ENCODE results near the gene CIZ1.

Gene CIZ1

DNA sequence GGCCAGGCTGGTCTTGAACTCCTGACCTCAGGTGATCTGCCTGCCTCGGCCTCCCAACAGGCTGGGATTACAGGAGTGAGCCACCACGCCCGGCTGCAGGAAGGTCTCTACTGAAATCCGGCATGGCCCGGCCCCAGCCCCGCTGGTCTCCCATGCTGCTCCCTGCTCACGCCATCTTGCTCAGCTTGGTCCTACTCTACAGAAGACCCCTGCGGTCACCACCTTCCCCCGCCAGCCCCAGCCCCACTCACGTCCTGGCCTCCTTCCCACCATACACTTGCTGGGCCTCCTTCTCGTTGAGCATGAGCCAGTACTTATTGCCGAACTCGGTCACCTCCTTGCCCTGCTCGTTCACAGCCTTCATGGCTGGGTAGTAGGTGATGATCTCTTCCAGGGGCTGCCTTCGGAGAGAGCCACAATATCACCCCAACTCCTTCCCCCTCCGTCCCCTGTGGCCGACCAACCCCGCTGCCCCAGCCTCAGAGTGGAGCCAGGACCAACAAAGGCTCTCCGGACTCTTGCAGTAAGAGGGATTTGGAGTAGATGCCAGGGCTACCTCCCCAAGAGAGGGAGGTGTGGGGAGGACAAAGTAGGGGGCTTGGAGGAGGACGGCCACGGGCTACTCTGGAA, 67.8 kb downstream of the CIZ1 start:
- no peak for FAIRE-seq

DNA sequence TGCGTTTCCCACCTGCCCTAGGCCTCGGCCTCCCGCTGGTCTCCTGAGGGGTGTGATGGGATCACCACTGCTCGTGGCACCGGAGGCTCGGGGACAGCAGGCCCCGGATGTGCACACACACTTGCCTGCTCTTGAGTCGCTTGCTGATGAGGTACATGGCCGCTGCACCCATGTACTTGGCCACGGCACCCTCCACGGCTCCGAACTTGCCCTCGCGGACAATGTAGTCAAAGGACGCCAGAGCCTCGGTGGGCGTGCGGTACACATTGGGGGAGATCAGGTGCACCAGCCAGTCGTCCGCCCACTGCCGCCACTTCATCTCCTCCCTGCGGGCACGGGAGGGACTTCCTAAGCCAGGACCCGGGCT, 68.6 kb downstream of the CIZ1 start:
- no peak for FAIRE-seq

DNA sequence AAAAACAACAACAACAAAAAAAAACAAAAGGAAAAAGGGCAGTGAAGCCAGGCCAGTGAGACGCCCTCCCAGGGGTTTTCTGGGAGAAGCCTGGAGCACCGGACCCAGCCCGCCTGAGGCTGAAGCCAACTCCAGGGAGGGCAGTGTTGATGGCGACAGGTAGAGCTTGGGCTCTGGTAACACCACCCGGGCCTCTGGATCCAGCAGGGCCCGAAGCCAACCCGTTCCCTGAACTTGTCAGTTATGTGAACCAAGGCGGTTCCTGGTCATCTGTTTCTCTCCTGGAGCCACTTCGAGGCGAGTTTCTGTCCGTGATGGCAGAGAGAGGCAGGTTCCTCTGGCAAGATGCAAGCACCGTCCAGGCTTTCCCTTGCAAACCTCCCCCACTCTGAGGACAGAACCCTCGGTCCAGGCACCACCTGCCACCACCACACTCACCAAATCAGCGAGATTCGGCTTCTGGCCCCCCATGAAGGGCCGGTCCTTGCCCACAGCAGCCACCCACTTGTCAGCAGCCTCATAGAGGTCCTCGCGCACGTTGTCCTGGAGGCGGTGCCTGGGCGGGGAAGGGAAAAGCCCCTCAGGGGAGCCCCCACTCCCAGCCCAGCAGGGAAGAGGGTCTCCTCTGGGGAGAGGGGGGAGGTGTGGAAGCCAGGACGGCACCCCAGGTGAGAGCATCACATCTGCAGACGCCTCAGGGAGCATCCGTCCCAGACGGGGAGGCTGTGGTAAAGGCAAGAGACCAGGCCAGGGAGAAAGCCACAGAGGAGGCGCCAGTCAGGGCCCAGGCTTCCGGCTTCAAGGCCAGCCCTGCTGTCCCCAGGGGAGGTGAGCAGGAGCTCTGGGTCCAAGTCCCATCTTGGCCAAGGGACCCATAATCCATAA, 69.2 kb downstream of the CIZ1 start:
- FAIRE-seq = no peak

DNA sequence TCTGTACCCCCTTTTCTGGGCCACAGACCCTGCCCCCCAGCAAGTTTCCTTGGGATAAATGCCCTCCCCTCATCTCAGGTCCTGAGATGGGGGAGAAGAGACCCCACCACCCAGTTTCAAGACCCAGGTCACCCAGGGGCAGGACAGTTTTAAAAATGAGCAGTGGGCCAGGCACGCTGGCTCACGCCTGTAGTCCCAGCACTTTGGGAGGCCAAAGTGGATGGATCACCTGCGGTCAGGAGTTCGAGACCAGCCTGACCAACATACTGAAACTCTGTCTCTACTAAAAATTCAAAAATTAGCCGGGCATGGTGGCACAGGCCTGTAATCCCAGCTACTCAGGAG, 69.9 kb downstream of the CIZ1 start:
- FAIRE-seq = no peak

DNA sequence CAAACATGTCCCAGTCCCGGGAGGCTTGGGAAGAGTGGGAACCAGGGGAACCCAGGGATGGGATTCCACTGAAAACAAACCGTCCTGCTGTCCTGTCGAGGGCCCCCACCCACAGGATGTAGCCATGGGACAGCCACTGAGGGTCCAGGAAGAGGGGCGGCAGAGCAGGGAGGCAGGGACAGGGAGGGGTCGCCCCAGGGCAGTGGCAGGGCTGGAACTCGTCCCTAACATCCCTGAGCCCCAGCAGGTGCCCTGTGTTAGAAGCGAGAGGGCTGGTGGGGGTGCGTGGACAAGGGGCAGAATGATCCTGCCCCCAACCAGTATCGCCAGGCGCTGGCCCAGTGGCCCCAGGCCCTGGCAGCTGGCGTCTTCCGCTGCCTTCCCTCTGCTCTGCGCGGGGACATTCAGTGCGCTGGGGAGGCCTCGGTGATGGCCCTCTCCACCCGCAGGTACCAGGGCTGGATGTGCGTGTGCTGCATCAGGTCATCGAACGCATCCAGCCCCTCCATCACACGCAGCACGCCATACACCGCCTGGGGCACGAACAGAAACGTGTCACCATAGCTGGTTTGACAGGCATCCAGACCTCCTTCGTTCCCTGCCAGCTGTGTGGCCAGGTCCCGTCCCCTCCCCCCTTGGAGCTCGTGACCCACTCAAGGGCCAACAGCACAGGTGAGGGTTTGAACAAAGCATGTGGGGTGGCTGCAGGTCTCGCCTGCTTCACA, 70.5 kb downstream of the CIZ1 start:
- no peak for FAIRE-seq

DNA sequence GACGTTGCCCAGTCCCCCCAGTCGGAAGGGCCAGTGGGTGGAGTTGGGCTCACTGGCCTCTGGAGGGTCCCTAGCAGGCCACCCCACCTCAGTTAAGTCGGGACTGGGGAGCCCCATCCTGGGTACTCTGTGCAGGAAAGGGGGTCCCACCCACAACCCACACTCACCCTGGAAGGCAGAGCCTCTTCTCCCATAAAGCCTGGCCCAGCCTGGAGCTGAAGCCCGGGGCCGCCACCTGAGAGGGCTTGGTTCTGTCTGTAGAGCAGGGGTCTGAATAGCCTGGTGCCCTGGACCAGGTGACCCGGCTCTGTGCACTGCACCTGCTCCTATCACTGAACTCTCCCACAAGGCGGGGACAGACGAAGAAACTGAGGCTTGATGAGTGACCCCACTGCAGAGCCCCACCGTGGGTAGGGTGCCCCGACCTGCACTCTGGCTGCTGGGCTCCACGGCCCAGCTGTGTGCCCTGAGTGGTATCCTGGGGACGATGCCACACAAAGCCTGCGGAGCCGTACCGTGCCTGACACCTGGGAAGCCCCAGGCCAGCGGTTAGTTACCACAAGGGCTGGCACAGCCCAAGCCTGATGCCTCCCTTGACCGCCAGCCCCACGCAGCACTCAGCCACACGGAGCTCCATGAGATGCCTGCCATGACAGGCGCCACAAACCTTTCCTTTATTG, 71.2 kb downstream of the CIZ1 start:
- FAIRE-seq = no peak

DNA sequence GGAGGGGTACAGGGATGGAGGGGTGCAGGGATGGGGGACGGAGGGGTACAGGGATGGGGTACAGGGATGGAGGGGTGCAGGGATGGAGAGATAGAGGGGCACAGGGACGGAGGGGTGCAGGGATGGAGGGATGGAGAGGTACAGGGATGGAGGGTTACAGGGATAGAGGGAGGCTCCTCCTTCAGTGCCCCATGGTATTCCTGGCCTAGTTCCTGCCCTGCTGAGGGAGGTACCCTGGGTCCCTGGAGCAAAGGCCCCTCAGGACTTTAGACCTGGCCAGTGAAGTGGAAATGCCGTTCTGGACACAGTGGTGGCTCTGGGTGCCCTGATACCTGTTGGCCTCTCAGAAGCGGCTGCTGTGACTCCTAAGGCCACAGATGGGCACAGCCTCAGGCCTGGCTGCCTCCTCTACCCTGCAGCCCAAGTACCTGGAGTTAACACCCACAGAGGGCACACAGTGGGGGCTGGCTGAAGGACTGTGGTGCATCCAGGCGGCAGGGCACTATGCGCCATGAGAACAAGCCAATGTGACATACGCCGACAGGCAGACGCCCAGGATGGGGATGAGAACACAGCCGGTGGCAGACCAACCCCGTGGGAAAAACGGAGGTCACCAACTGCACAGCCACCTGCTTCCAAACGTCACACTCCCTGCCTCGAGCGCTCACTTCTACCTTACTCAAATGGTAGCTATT, 72.3 kb downstream of the CIZ1 start:
- no peak for FAIRE-seq

DNA sequence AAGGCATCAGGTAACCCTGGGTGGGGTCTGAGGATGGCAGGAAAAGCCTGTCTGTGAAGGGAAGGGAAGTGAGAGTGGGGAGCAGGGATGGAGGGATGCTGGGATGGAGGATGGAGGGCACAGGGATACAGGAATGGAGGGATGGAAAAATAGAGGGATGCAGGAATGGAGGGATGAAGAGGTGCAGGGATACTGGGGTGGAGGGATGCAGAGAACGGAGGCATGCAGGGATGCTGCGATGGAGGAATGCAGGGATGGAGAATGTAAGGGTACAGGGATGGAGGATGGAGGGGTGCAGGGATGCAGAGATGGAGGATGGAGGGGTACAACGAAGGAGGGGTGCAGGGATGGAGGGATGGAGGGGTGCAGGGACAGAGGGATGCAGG, 72.9 kb downstream of the CIZ1 start:
- no peak for FAIRE-seq

DNA sequence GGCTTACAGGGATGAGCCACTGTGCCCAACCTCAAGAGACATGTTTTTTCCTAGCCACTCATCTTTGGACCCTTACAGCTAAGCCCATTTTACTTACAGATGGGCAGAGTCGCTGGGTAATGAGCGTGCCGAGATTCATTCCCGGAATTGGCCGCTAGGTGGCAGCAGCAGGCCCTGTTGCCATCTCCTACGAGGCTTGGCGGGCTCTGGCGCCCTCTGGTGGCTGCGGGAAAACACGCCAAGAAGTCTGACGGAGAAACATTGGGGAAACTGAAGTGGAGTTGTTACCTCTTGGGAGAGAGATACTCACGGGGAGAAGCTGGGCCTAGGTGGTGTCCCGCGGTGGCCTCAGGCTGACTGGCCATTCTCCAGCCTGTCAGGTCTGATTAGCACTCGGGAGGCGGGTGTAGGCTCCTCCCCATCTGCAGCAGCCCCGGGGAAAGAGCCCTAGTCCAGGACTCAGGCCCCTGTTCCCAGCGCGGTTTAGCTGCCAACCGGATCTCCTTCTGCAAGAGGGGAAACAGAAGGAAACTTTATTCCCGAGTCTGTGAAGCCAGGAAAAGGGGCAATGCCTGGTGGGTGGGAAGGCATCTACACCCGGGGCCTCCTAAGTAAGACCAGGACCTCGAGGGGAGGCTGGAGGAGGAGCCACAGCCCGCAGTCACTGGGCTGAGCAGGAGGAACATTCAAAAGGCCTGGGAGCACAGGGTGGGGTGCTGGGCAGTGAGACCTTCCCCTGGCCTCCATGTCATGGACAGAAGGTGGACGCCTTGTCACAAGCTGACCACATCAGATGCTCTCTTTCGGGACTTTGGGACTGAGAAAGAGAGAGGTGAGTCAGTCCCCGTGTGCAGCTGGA, 73.5 kb downstream of the CIZ1 start:
- FAIRE-seq = peak; percentile 53

DNA sequence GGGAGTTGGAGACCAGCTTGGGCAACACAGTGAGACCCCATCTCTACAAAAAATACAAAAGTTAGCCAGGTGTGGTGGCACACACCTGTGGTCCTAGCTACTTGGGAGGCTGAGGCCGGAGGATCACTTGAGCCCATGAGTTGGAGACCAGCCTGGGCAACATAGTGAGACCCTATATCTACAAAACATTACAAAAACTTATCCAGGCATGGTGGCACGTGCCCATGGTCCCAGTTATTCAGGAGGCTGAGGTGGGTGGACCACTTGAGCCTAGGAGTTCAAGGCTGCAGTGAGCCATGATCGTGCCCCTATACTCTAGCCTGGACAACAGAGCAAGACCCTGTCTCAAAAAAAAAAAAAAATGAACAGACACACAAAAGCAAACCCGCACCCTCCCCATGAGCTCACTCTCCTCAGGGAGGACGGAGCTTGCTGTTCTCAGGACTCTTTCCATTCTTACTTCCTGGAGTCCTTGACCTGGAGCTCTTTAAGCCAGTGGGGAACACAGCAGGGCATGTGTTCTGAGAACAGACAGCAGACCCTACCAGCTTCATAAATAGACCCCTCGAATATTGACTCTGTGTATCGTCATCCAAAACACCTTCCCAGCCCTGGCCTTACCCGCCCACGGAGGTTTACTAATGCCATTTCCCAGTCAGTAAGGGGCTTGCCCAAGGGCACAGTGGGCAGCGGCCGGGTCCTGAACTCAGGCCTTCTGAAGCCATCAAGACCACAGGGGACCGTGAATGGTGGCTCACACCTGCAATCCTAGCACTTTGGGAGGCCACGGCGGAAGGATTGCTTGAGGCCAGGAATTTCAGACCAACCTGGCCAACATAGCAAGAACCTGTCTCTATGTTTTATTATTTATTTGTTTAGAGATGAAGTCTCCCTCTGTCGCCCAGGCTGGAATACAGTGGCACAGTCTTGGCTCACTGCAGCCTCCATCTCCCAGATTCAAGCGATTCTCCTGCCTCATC, 75.0 kb downstream of the CIZ1 start:
- no peak for FAIRE-seq

Measured in endometrium (tissue), 2 donors.